HL-60/S4 treated with retinoic acid at 250 ng/mL for 4 days and 3 days (cell line): ENCODE measurements around the gene ZW10.

Source experiments
- in situ Hi-C: fragments of 300-500 bp; cut with MboI; formaldehyde crosslinking; loops from 2 replicates; pipeline ENCODE4 v1.7.0; 2022; ENCODE audit warnings: low sequenced_read_pairs

Gene ZW10

DNA sequence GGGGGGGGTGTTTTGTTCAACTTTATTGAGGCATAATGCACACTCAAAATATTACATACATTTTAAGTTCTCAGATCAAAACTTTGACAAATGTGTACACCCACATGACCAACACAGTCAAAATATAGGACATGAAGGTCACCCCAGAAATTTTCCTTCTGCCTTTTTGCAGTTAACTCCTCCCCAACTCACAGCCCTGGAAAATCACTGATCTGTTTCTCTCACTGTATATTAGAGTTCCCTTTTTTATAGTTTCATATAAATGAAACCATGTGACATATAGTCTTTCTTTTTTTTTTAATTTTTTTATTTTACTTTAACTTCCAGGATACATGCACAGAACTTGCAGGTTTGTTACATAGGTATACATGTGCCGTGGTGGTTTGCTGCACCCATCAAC is 72.0 kb downstream of the ZW10 start:
- in situ Hi-C loops: no loop called here

DNA sequence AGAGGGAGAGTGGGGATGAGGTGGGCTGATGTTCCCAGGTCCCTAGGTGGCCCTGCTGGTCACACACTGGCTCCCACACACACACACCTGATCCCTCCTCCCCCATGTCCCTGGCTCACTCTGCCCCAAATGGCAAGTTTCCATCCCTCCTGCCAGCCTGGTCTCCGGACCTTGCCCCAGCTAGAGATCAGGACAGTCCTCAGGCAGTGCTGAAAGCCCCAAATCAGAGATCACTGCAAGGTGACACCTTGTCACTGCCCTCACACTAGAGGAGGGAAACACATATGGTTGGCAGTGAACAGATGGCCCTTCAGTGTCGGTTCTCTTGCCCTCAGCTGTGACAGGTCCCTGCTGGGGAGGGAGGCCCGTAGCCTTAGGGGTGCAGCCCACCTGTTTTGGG is 75.0 kb downstream of the ZW10 start:
- in situ Hi-C loops: no loop called here

GRCh38 chr11:113697756-113698407 is 75.6 kb downstream of the ZW10 start:
- in situ Hi-C loops: no loop called here

GRCh38 chr11:113697111-113697510 is 76.4 kb downstream of the ZW10 start:
- in situ Hi-C loops: no loop called here

GRCh38 chr11:113695207-113695606 is 78.3 kb downstream of the ZW10 start:
- in situ Hi-C loops: no loop called here

GRCh38 chr11:113694390-113694789 is 79.1 kb downstream of the ZW10 start:
- in situ Hi-C loops: no loop called here

DNA sequence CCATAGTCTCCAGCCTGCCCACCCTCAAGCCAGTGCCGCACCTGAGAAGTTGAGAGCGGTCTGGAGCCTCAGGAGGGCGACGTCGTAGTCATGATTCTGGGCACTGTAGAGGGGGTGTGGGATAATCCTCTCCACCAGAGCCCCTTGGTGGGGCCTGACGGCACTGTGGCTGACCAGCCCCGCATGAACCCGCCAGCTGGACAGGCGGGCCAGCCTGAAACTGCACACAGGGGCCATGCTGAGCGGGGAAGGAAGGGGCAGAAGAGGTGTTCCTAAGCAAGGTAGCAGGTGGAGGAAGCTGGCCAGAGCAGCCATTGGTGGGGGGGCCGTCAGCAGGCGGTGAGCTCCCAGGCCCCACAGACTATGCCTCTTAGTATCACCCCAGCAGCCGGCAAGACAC is 80.5 kb downstream of the ZW10 start:
- in situ Hi-C loops: no loop called here

- in situ Hi-C loops: no loop called here
Observed at GRCh38 chr11:113690619-113691569, 82.6 kb downstream of the ZW10 start.

GRCh38 chr11:113689768-113690618 is 83.5 kb downstream of the ZW10 start:
- in situ Hi-C loops: no loop called here

DNA sequence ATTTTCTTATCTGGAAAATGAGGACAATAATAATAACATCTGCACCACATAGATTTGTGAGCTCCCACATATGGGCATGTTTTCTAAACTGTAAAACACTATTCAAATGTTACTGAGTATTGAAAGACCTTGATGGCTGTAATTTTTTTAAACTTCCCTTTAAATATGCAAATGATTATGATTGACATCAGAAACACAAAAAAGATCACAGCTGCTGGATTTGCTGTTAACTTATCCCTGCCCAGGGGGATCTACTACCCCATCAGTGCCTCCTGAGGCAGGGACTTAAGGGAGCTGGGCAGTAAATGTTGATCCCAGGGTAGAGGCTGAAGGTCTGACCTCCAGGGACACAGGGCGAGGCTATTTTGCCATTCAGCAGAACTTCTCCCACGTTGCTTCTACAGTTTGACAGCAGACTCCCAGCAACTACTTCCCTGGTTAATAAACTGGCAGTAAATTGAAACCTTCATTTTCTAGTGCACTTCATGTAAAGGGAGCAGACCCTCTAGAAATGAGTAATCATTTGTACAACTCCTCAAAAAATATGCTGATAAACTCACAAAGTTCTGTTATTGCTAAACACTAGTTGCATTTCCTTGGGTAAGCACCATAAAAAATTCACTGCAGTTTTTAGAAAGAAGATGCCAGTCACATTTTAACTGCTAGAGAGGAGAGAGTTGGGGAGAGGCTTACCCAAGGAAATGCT is 87.7 kb downstream of the ZW10 start:
- in situ Hi-C loops: no loop called here

- in situ Hi-C loops: no loop called here
Observed at GRCh38 chr11:113684496-113684895, 89.0 kb downstream of the ZW10 start.

DNA sequence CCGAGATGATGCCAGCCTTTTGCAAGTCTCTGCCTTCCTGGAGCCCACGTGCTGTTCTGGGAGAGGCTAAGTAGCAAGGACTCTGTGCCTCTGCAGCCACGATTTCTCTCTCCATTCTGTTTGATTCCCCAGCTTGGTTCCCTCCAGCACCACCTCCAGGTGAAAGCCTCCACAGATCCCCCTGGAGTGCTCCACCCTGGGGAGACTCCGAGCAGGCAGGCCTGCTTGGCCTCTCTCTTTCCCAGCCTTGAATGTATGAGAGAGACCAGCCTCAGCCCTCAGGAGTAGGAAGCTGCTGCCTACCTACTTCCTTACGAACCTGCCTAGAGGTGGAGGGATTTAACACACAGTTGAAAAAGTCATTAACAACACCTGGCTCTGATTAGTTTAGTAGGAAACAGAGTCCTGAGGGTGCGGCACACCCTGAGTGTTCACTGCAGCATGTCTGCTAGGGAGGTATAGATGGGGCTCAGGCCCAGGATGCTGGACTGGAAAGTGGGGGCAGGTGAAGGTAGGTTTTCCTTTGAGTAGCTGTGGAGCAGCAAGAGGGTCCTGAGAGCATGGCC is 89.9 kb downstream of the ZW10 start:
- in situ Hi-C loops: no loop called here
